Vagina (tissue), 2 donors: Measurements from ENCODE around the gene CDC20B.

Experiments
- CTCF ChIP-seq, 3 experiments: fragments of 450-650 bp in 2 of 3; fragments of 200-600 bp in 1 of 3; sonication (generic) in 1 of 3; IDR thresholded peaks; one replicate each; pipeline ENCODE4 v1.5.1; 2017 to 2019; ENCODE audit warnings: antibody characterized with exemption in 3 of 3, mild to moderate bottlenecking in 2 of 3, moderate library complexity in 2 of 3
- POLR2A ChIP-seq, 2 donors: fragments of 450-650 bp; IDR thresholded peaks; one replicate each; pipeline ENCODE4 v1.6.1; 2017; ENCODE audit warnings: antibody characterized with exemption in 2 of 2, mild to moderate bottlenecking in 2 of 2, moderate library complexity in 2 of 2
- POLR2AphosphoS5 ChIP-seq, 2 donors: sonication (generic); formaldehyde crosslinking; IDR thresholded peaks; one replicate each; pipeline ENCODE4 v1.9.0; 2017; ENCODE audit warnings: antibody characterized with exemption in 2 of 2, mild to moderate bottlenecking in 2 of 2, low read depth in 1 of 2; ENCODE audit not compliant: insufficient read depth in 1 of 2

DNA sequence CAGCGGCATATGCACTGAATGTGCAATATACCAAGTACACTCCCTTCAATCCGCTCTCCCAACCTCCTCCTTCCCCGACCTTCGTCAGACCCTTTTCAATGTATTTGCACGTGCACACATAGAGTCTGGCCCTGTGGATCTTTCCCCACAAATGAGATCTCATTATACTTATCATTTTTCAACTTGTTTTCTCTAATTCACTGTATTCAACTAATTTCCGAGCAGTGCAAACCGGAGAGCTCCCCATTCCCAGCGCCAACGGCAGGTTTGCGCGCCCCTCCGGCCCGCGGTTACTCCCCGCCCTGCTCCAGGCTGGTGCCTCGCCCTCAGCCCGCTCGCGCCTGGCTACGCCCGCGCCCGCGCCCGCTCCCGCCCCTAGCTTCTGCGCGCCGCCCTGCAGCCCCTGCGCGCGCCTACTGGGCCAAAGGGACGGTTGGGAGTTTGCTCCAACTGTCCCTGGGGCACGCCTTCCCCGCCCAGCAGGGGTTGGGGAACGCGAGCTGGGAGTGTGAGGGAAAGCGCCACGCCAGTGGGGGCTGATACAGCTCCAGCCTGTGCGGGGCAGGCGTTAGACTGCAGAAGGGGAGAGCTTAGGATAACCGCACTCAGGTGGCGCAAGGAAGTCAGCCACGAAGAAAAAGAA is 3.3 kb upstream of the CDC20B start:
- TF ChIP-seq CTCF (IDR thresholded peaks at IDR 0.05) (no peak), POLR2A (IDR thresholded peaks at IDR 0.05) (no peak), POLR2AphosphoS5 (IDR thresholded peaks at IDR 0.05; ENCODE audit: insufficient read depth in 1 of 2, low read depth in 1 of 2) (no peak)
